Hematopoietic multipotent progenitor cell treated with erythropoietin and hydrocortisone succinate and interleukin-3 and kit ligand, for 6 days (in vitro differentiated cells): ENCODE measurements around the gene FHIT.

Experiments used
- DNase-seq: peaks from one replicate; pipeline ENCODE4 v3.0.0-alpha.2; 2015

The FHIT gene

DNA sequence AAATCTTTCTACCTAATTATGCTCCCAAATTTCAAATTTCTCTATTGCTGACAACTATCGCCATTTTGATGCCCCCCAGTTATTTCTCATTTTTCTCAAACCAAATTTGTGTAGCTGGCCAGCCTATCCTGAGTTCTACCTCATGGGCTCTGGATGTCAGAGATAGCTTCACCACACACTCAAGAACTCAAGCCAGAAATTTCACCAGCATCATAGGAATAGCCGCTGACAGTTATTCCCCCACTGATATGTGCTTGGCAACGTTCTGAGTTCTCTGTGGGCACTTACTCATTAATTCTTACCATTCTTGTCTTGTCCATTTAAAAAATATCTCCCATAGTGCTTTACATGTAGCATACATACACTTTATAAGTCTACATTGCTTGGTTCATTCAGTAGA lies 264.7 kb downstream of the FHIT start:
- no peak for DNase-seq

DNA sequence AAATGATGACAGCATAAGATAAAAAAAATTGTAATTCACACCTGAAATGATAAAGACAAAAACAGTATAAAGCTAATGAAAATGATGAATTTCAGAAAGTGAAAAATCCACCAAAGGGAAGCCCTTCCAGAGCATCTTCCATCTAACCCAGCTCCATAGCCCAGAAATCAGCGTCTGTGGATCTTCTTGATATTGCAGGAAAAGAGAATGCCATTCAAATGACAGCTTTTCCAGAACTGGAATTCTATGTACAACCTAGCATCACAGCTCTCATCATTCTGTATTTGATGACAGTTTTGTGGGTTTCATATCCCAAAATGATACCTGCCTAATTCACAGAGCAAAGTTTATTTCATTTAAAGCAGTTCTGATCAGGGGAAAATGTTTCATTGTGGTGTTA lies 267.3 kb downstream of the FHIT start:
- DNase-seq: no peak

DNA sequence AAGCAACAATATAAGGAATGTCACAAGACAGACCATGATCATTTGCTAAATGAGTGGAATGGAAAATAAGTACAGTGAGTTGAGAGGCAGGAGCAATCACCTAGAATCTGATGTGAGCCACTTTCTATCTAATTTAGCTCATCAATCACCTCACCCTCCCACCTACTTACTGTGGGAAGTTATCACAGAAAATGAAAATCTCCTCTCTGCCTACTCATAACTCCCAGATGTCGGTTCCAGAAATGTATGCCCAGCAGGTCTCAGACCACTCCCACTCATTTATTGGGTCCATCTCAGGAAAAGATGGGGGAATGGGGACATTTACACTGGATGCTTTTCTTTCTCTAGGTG lies 270.9 kb downstream of the FHIT start:
- DNase-seq: no peak

DNA sequence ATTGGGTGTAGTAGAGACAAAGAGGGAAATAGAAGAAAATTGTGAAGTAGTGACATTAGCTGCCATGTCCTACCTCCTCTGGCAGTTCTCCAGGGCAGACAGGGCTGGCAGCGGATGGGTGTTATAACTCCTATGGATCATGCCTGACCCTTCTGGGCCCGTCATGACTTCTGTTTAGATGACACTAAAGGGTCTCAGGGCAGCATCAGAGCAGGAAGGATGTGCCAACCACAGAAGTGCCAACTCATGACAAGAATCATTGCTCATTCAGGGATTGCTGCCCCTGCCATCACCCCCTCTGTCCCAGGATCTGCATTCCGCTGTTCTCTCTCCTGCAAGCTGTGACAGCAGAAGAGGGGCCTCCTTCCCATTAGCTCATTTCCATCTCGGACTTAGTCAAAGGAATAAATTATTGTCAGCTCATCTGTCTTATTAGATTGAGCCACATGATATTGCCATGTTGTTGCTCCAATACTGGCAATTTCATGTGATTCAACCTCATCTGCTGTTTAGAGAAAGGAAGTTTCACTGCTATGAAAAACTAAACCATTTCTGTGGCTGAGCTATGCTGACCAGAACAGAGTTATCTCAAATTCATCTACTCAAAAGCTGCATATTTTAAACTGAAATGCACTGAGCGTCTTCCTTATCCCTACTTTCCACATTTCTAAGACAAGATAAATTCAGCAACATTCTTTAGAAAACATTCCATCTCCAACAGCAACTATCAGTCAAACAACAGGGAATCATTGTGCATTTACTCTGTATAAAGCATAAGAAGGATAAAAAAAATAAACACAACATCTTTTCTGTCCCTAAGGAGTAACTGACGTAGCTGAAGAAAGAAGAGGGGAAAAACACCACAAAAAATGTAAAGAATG lies 271.6 kb downstream of the FHIT start:
- peak; percentile 25 for DNase-seq

DNA sequence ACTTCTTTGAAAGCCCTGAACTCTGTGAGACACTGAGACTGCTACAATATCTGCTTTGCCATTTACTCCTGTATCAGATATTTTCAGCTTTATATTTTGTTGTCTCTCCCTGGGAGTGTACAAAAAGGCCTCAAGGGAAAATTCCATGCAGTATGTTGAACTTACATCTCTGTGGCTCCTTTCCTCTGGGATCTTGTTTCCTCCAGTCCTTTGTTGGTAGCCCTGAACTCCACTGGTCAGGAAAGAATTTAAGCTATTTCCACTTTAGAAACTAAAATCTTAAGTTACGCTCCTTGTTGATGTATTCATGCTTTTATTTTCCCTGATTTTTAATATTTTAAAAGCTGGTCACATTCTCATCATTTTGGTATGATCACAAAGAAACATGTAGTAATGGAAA lies 277.9 kb downstream of the FHIT start:
- no peak for DNase-seq

DNA sequence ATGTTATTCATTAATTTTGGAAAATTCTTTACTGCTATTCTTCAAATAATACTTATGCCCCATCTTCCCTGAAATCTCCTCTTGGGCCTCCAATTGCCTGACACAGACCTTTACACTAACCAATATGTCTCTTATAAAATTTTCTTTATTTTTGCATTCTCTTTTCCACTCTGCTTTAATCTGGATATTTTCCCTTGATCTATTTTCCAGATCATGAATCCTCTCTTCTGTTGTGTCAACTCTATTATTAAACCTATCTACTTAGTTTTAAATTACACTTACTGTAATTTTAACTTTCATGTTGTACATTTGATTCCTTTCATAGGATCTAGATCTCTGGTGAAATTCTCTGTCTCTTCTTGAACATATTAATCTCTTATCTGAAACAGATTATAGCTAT lies 278.7 kb downstream of the FHIT start:
- DNase-seq: no peak

DNA sequence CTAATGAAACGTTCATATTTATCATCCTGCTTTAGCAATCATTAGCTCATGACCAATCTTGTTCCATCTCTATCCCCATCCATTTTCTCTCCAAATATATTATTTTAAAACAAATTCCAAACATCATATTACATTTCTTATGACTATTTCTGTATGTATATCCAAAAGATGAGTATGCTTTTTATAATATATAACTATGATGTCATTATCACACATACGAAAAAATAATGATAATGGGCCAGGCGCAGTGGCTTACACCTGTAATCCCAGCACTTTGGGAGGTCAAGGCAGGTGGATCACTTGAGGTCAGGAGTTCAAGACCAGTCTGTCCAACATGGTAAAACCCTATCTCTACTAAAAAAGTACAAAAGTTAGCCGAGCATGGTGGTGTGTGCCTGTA lies 280.4 kb downstream of the FHIT start:
- no peak for DNase-seq

DNA sequence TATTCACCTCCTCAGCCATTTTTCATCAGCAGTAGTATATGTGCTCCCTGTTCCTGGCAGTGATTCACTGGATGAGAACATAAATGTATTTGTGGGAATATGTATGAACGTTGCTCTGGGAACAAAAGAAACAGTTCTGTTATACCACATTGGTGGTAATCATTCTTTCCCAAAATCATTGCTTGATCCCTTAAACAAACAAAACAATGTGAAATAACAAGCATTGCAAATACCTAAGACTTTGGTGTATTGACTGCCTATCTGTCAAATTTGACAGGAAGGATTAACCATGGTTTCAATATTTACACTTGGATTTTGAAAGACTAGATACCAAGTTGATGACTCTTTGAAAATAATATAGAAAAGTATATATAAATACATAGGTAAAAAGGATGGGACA lies 284.1 kb downstream of the FHIT start:
- no peak for DNase-seq

DNA sequence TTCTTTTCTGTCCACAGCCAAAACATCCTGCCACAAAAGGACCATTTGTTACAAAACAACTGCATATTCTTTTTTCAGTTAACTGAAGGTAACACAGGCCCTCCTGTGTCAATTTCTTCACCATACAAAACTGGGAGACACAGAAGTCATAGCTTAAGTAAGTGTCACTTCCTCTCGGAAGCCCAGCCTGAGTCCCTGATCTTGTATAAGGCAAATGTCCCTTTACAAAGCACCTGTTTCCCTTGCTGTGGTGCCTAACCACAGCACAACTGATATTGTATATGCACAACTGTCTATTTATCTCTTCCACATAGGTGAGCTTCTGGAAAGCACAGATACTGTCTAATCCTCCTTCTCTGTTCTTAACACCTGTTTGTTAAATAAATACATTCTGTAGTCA lies 293.7 kb downstream of the FHIT start:
- DNase-seq: no peak

DNA sequence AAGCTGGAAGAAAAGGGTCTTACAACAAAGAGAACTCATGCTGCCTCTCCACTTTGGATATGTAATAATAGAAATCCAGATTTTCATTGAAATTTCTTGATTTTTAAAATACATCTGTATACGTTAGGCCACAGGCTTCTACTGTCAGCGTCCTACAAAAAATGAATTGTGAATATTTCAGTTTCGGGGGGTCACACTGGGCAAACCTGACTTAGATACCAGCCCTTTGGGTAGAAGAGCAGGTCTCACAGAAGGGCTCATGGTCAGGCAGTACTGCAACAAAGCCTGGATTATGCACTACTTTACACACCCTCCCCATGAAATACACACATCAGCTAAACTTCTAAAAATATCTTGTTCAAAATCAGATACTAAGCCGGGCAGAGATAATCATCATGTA lies 294.5 kb downstream of the FHIT start:
- no peak for DNase-seq

DNA sequence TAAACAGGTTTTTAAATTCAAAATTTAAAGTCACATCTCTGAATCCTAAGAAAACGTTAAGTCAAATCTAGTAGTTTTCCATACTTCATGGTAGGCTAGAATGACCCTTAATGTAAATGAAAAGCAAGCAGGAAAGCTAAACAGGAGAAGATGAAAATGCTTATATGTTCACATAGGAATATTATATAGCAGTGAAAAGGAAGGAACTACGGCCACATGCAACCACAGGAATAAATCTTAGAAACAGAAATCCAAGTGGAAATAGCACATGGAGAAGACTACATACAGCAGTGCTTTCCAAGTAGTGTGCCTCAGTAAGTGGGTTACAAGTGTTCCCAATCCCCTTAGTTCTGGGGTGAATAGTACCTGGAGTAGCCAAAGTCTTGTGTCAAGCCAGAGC lies 296.2 kb downstream of the FHIT start:
- no peak for DNase-seq

DNA sequence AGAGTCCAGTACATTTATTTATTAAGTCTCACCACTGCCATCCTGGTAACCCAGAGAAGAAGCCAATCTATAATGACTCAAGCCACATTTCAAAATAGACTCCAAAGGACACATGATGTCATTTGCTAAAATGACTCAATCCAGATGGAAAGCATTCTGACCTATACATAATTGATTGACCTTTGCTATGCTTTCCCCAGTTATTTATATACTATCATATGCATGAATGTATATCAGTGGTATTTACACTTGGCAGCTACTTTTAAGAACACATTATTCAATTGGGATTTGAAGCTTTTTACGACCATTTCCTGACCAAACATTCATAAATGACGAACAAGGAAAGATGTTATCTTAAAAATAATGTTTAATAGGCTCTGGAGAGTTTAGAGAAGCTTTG lies 297.2 kb downstream of the FHIT start:
- DNase-seq: no peak

DNA sequence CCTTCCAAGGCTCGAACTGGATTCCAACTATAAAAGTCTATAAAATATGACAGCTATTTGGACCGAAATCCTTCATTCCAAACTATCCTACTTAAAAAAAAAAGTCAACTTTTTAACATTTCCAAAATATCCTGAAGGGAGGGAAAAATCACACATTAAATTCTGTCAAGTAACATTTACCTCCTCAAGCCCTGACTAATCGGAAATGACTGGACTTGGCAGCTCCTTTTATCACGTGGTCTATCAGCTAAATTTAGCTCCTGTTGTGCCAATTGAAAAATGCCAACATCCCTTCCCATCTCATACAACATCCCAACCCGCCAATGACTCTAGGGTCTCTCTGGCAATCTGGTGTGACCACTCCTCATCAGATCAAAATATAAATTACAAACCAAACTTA lies 297.9 kb downstream of the FHIT start:
- DNase-seq: no peak

DNA sequence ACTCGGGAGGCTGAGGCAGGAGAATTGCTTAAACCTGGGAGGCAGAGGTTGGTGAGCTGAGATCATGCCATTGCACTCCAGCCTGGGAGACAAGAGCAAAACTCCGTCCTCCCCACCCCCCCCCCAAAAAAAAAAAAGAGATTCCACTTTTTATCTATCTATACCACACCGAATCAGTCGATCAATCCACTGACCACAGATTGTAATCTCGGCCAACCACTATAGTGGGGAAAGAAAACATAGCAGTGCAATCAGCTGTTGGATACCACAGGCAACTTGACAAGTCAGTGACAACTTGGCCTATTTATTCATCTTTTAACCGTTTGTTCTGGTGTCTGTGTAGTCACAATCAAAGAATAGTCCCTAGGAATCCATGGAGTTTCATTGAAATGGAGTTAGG lies 299.2 kb downstream of the FHIT start:
- peak; percentile 54 for DNase-seq

DNA sequence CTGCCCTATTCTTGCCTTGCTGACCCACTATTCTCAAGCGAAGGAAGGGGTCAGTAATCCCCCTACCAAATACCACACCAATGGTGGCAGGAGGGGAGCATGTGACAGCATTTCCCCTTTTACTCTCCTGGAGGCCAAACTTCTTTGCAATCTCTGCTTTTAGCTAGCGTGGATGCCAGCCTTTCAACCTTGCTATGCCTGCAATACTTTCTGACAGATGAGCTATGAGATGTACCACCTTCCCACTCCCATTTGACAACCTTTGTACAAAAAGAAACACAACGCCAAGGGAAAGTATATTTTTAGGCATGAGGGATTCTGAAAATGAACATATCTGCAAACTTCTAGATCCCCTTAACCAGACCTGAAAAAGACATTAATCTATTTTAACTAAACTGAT lies 302.1 kb downstream of the FHIT start:
- no peak for DNase-seq

DNA sequence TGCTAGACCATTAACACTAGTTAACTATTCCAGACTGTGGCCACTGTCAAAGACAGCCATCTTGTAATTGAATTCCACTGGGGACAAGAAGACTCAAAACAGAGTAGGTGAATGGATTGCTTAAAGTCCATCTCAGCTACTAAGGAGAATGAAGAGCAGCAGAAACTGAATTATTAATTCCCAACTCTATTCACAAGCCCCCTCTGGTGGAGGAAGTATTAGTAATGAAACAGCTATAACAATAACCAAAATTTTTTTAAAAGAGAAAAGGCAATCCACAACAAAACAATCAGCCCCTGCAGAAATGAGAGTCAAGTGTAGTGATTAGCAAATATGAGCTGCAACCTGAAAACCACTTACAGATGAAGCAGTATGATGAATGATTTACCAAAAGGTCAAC lies 302.8 kb downstream of the FHIT start:
- peak; percentile 51 for DNase-seq

DNA sequence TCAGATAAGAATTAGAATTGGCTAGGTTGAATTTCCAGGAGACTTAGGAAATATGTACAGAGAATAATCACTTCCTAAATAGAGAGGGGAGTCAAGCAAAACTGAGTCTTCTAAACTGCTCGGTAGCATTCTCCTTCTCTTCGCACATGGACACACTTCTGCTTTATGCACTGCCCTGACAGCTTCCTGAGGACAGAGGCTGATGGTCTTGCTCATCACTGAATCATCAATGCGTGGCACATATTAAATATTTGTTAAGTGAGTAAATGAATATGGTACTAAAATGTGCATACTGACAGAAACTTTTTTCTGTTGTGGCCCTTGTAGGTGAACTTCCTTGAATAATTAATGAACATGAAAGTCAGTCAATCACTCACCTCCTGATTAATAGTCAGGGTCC lies 315.5 kb downstream of the FHIT start:
- DNase-seq: no peak

DNA sequence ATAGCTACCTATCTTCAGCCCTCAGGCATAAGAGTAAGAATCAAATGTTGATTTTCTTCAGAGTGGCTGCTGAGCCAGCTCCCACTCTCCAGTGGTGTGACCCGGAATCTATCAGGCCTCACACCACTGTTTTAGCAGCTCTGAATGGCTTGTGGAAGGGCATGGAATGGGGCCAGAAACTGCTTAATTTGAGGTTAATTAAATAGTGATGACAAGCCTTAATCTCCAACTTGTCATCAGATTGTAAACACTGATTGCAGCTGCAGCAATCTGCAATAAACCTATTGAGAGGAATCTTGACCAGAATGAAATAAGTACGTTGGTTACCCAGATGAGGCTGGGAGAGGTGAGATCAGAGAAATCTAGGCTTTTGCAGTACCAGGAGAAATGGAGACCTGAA lies 317.4 kb downstream of the FHIT start:
- no peak for DNase-seq

DNA sequence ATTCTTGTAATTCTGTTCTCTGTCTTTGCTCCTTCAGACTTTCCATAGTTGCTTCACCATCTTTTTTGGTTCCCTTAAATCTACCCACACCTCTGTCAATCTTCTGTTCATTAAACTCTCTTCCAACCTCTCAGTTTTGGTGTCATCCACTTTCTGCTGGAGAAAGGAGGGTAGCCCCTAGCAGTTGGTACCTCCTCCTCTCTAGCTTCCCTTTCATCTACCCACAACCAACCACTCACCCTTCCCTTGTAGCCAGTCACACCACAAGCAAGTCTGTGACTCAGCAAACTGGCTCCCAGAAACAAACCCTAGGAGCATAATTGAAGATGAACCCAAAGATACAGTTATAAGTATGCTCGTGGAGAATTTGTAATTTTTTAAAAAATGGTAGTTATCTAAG lies 318.6 kb downstream of the FHIT start:
- peak; percentile 62 for DNase-seq

DNA sequence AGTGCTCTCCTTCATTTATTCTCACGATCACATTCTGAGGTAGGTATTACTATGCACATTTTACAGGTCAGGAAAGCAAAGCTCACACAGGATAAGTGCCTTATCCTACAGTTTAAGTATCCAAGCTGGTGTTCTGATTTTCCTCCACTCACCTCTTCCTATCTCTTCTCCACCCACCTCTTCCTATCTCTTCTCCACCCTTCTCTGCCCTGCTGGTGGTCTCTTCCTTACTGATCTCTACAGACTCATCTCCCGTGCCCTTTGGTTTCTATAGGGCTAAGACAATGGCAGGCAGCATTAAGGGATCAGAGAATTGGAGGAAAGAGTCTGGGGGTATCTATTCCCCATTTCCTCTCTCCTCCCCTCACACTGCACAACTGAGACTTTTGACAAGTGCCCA lies 319.1 kb downstream of the FHIT start:
- no peak for DNase-seq

DNA sequence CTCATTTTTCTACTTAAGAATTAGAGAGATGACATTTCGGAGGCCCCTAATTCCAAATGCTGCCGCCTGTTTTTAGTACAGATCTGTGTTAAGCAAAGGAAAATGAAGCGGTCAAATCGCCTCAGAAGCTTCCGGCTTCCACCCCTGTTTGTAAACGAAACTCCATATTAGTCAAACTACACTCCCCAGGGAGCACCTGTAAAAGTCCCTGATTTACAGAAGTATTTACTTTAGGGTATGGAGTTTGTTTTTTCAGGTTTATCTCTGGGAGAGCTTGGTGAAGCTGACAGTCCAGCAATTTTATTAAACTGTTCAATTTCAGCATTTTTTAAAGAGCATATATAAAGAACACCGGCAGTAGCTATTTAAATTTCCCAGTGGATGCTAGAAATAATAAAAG lies 319.8 kb downstream of the FHIT start:
- no peak for DNase-seq

DNA sequence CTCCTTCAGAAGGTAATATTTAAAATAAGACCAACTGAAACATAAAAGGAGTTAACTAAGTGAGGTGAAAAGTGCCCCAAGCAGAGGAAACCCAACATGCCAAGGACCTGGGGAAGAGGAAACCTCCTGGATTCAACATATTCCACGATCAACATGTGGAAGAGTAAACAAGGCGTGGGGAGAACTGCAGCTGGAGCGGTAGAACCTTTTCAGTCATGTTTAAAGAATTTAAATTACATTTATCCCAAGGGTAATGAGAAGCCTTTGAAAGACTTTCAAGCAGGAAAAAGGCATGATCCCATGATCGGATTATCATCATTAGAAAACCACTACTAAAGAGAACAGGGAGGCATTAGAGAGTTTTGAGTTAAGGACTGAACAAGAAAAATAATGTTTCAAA lies 330.7 kb downstream of the FHIT start:
- no peak for DNase-seq

DNA sequence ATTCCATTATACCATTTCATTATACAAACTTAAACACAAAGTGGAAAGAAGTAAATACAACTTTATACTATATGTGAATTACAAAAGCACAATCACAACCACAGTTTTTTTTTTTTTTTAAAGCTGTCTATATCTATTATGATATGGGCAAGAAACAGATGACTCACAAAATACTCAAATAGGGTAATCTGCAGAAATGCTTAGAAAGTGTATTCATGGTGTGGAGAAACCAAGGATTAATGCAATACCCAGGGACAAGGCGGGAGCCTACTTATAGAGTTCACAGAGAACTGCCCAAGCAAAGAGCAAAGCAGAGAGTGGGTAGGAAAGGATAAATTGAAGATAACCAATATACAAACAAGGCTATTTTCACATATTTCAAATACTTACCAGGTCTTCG lies 332.0 kb downstream of the FHIT start:
- DNase-seq: no peak

DNA sequence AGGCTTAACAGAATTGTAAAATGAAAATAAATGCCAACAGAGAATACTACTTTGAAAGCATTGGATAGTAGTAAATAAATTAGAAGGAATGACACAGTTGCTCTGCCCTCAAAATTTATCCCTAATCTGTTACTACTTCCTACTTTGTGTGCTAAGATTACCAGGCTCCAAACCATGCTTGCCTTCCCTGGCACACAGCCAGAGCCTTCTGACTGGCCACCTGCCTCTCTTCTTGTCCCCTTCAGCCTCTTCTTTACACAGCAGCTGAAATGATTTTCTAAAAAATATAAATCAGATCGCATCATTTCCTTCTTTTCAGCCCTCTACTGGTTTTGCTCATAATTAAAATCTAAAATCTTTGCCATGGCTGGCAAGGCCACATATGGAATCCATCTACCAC lies 334.1 kb downstream of the FHIT start:
- DNase-seq: peak; percentile 48

DNA sequence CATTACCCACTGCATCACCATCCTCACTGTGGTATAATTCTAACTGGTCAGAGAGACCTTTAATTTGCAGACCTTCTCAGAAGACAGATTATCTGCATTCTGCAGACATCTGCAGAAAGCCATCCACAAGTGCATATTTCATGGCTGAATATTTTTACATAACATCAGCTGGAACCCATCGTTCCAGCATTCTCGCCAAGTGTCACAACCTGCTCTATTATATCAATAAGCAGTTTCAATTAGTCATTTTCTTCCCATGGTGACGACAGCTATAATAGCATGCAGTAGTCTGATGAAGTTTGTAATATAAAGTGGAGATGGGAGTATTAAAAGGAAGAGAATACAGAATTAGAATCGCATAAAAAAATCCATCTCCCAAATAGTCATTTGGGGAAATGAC lies 334.7 kb downstream of the FHIT start:
- DNase-seq: no peak

DNA sequence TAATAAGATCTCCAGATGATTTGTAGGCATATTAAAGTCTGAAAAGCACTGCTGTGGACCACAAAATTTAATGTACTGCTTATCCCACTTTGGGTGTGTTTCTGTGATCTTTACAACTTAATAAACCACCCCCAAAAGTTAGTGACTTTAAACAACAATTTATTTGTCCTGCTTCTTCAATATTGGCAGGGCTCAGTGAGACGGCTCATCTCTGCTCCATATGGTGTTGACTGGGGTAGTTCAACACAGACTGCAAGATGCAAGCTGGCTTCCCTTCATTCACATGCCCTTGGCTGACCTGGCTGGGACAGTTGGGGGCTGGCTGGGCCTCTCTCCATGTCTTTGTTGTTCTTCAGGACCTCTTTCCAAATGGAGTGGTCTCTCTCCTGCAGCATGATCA lies 337.8 kb downstream of the FHIT start:
- DNase-seq: no peak
